RWPE1 (cell line): ENCODE measurements around the gene SOX18.
A peak's percentile ranks its signal among the peaks of the same experiment; 100 is the strongest.

Experiments used
- CTCF ChIA-PET: fragments of 350-600 bp; sonication (Branson Sonifier 250); formaldehyde crosslinking; extraction: SDS; loops from one replicate; lab custom pipeline; 2021; lab: Yijun Ruan, JAX
- POLR2A ChIA-PET: fragments of 400-600 bp; formaldehyde crosslinking; extraction: SDS; loops from one replicate; lab custom pipeline; 2020; ENCODE audit warnings: antibody characterized with exemption; ENCODE audit not compliant: low non-redundant PET; lab: Yijun Ruan, JAX
- DNase-seq: peaks from one replicate; pipeline ENCODE4 v3.0.0; 2012; ENCODE audit warnings: low spot score
- H3K27ac ChIP-seq: fragments of 450-650 bp; 2 replicates; pipeline ENCODE4 v1.5.1; 2017
- CTCF ChIP-seq: fragments of 450-650 bp; conservative IDR thresholded peaks from 2 replicates; pipeline ENCODE4 v1.5.1; 2017; ENCODE audit warnings: low read depth, mild to moderate bottlenecking

Gene SOX18

DNA sequence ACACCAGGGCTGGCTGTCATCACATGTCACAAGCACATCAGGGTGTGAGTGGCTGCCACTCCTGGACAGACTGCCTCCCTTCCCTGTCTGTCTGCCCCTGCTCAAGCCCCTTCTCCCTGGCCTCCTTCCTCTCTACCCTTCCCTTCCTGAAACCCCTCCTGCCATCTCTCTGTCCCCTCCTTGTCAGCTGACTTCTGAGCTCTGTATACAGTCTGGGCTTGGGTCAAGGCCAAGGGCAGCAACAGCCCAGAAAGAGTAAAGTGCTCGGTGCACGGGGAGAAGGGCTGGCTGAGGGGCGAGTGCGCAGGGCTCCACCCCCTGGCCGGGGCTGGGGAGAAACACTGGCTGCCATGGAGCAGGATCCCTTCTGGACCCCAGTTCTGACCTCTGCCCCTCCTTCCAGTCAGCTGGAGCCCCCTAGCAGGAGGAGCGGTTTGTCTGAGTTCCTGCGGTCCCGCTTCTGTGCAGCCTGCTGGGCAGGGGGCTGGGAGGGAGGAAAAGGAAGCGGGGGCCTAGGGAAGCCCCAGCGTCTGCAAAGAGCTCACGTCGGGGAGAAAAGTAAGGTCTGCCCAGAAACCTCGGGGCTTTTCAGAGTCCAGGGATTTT, 32.8 kb upstream of the SOX18 start:
- ChIA-PET CTCF (interaction anchor here (0.7 to 6.6 kb wide), 7 partner anchors 10 to 296 kb away, joined by 3 to 59 read pairs (median 4); no protein-coding TSS in a partner anchor), POLR2A (no interaction called here)
- peak overlapping the region; percentile 77 for H3K27ac ChIP-seq
- DNase-seq: no peak
- no peak for TF ChIP-seq CTCF

DNA sequence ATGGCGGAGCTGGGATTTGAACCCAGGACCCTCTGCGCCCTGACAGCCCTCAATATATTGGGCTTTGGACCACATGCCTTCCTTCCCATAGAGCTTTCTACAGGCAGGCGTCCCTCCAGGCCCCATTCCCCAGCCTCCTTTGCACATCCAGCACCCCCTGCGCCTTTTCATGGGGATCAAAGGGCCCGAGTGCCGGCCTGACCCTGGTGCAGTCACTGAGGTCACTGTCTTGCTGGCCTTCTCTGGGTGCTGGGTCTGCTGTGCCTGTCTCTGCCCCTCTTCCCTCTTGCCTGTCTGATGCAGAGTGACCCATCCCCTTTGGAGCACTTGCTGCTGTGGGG, 32.2 kb upstream of the SOX18 start:
- POLR2A ChIA-PET: no interaction called here
- peak overlapping the region; percentile 77 for H3K27ac ChIP-seq
- CTCF ChIA-PET: interaction anchor here (0.5 to 6.6 kb wide), 6 partner anchors 9 to 50 kb away, joined by 3 to 59 read pairs (median 4); no protein-coding TSS in a partner anchor
- DNase-seq: no peak
- TF ChIP-seq CTCF: no peak

DNA sequence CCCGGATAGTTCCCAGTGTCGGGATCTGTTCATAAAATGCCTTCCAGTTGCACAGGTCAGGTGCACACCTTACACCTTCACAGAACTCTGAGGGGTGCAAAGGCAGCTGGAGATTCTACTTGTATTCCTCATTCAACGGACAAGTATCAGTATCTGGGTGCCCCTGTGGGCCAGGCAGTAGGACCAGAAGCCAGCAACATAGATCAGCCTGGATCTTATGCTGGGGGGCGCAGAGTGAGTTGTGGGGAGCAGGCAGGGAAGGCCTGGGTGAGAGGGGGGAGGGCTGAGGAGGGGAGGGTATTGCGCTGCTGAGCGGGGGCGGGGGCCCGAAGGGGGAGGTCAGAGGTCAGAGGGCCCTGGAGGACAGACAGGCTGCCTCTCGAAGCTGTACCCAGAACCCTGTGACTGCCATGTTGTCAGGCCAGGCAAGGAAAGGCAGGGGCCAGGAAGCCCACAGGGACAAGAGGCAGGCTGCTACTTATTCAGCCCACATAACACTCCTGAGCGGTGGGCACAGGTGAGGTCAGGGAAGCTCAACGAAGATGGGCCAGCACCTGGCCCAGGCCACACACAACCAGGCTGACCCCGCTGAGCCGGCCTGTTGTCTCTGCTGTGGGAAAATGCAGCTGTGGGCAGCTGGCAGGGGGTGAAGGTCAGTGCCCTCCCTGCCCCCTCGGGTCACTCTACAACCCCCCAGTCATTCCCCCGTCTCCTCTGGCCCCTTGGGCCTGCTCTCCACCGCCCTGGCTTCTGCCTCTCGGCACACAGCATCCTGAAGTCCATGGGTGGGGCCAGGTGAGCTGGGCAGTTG, 31.6 kb upstream of the SOX18 start:
- ChIA-PET POLR2A (no interaction called here), CTCF (interaction anchor here (0.5 to 6.6 kb wide), 8 partner anchors 8 to 996 kb away, joined by 3 to 59 read pairs (median 4); no protein-coding TSS in a partner anchor)
- no peak for TF ChIP-seq CTCF

GRCh38 chr20:64080013-64080812, 30.8 kb upstream of the SOX18 start, which contains the start of gene OPRL1:
Gene OPRL1 (plus strand): TSS chr20:64080082. CDS start chr20:64092721, 12,639 bp downstream.
- no peak for TF ChIP-seq CTCF
- CTCF ChIA-PET: interaction anchor here (0.6 to 6.6 kb wide), 8 partner anchors 8 to 995 kb away, joined by 3 to 59 read pairs (median 6); no protein-coding TSS in a partner anchor
- peak; percentile 69 for DNase-seq
- POLR2A ChIA-PET: no interaction called here
- peak within 1 kb of the TSS; percentile 77 for H3K27ac ChIP-seq

More for the DNA sequence above, 31.6 kb upstream of the SOX18 start:
- no peak for DNase-seq
- peak overlapping the region; percentile 77 for H3K27ac ChIP-seq

- H3K27ac ChIP-seq: peak within 1 kb of the TSS; percentile 77
- DNase-seq: no peak
- no peak for TF ChIP-seq CTCF
- POLR2A ChIA-PET: no interaction called here
- CTCF ChIA-PET: interaction anchor here (0.6 to 6.6 kb wide), 9 partner anchors 10 to 799 kb away, joined by 3 to 59 read pairs (median 4); no protein-coding TSS in a partner anchor
These were observed 30.0 kb upstream of the SOX18 start, which contains the start of gene RGS19 for GRCh38 chr20:64079273-64080012. Gene RGS19 (minus strand): TSS chr20:64079518. CDS start chr20:64076886, 2,632 bp downstream.
